Pancreas (tissue), 10 donors: Measurements from ENCODE around the gene SMIM7. TPM values are rescaled to one million over a fixed set of nuclear protein-coding genes. Genes with fewer than 3 reads are reported as not detected.
"Not testable (repeated sequence)": the region's sequence is repeated elsewhere in the genome, so short reads cannot be mapped to it uniquely, and the experiment has no call there.

Experiments
- ATAC-seq, 4 donors: fragments of 200-7000 bp; cut with Tn5 transposase; one replicate each; pipeline versions ENCODE4 v1.8.0 to v1.9.1; 2020; ENCODE audit warnings: mild to moderate bottlenecking in 4 of 4, moderate library complexity in 4 of 4
- DNase-seq, 6 donors: peaks; one replicate each; pipeline ENCODE4 v3.0.0-alpha.2; 2020
- FAIRE-seq: peaks from 2 replicates; lab custom pipeline; 2012; peaks lifted over from hg19 to GRCh38; lab: Jason Lieb, UNC
- H3K27ac ChIP-seq, 4 donors: fragments of 200-600 bp; sonication (generic); 1 replicate in 3 of 4; 2 replicates in 1 of 4; pipeline versions ENCODE4 v1.5.0 to v1.8.0; 2020
- H3K27me3 ChIP-seq, 4 donors: fragments of 200-600 bp; one replicate each; pipeline ENCODE4 v1.8.0; 2021
- H3K36me3 ChIP-seq, 3 donors: fragments of 200-600 bp; sonication (generic) in 1 of 3; one replicate each; pipeline versions ENCODE4 v1.5.0 to v1.8.0; 2020 to 2021
- H3K4me1 ChIP-seq, 3 donors: fragments of 200-600 bp; one replicate each; pipeline ENCODE4 v1.8.0; 2021
- H3K4me3 ChIP-seq, 4 donors: fragments of 200-600 bp; sonication (generic) in 2 of 4; one replicate each; pipeline versions ENCODE4 v1.5.0 to v1.8.0; 2020 to 2021
- H3K9me3 ChIP-seq, 4 donors: fragments of 200-600 bp; one replicate each; pipeline ENCODE4 v1.8.0; 2021
- CTCF ChIP-seq, 4 donors: fragments of 200-600 bp; sonication (generic) in 3 of 4; IDR thresholded peaks; one replicate each; pipeline versions ENCODE4 v1.5.0 to v1.8.0; 2021; ENCODE audit warnings: antibody characterized with exemption in 4 of 4
- WGBS, 2 donors: extraction: QIAGEN DNeasy Blood & Tissue Kit; methylation state at CpG; one replicate each; pipeline ENCODE4 v1.1.7; 2013; 5-methylcytosine and 5-hydroxymethylcytosine counted together
- intact Hi-C, 3 donors: fragments of 100-400 bp; cut with DNase I; formaldehyde crosslinking; loops; one replicate each; pipeline versions ENCODE4 v1.11.1 to v1.14.2; 2022
- polyA plus RNA-seq, 2 donors: library from polyadenylated mRNA; stranded (reverse); fragments of 200-250 nt; gene quantifications; one replicate each; pipeline ENCODE4 v1.2.3, GENCODE V29; 2013
- total RNA-seq, 6 donors: library from RNA; stranded (reverse); fragmentation: NEBNext Ultra II Directional in 4 of 6; extraction: Animal tissue kit (Norgen Biotek cat#: 25700) in 4 of 6; gene quantifications; one replicate each; pipeline versions ENCODE4 v1.2.1 to v1.2.4, GENCODE V29; 2021 to 2023
- donor health status: healthy with polysubstance abuse.
- donor health status: DM: no; HTN: no; CAD: no; lungs with moderate emphysema.
- donor health status: DM: no; HTN: no; CAD: no.
- donor health status: control.
- donor health status: control.
- donor health status: Bipolar disorder and iron deficiency.
- donor health status: DM: yes; HTN: yes; CAD: no.
- donor health status: DM: no; HTN: no; CAD: no.
- donor health status: DM: no; HTN: no; CAD: no.
- donor health status: DM: yes; HTN: yes; CAD: no.

SMIM7 gene
- total and polyA plus RNA-seq, 8 donors = 34.1 to 77.8 (median 44.6) TPM

- no peak for TF ChIP-seq CTCF (IDR thresholded peaks at IDR 0.05)
- Histone ChIP-seq H3K27me3 (no peaks in the 10 kb centered on the region), H3K4me1 (no peaks in the 10 kb centered on the region), H3K36me3 (no peaks in the 10 kb centered on the region), H3K4me3 (no peak overlapping the region), H3K27ac (no peak overlapping the region), H3K9me3 (no peaks in the 10 kb centered on the region)
- no peak for DNase-seq
- 82 to 88% methylated on average over 15 of the region's 15 CpGs for WGBS, 2 donors
- FAIRE-seq = no peak
- no peak for ATAC-seq
- intact Hi-C loops = no loop called here
These were observed 16.3 kb upstream of the SMIM7 start for GRCh38 chr19:16676101-16676798.

- intact Hi-C loops, H3K36me3 ChIP-seq, DNase-seq, ATAC-seq, H3K4me3 ChIP-seq, H3K27me3 ChIP-seq, FAIRE-seq, H3K27ac ChIP-seq, H3K4me1 ChIP-seq, H3K9me3 ChIP-seq: not testable (repeated sequence)
- WGBS, 2 donors = 90 to 92% methylated on average over 4 of the region's 4 CpGs
These were observed 13.9 kb upstream of the SMIM7 start for GRCh38 chr19:16673839-16674238.

- no peak for DNase-seq
- 74 to 84% methylated on average over 3 of the region's 3 CpGs for WGBS, 2 donors
- no peak for ATAC-seq
- TF ChIP-seq CTCF (IDR thresholded peaks at IDR 0.05) = no peak
- Histone ChIP-seq H3K27ac (no peak overlapping the region), H3K4me3 (no peak overlapping the region), H3K27me3 (no peaks in the 10 kb centered on the region), H3K4me1 (no peaks in the 10 kb centered on the region), H3K9me3 (no peaks in the 10 kb centered on the region), H3K36me3 (no peaks in the 10 kb centered on the region)
- FAIRE-seq = no peak
- intact Hi-C loops = no loop called here
These were observed 13.3 kb upstream of the SMIM7 start for GRCh38 chr19:16673231-16673630.

- no peak for ATAC-seq
- Histone ChIP-seq H3K4me1 (no peaks in the 10 kb centered on the region), H3K27ac (no peak overlapping the region), H3K4me3 (no peak overlapping the region), H3K36me3 (no peaks in the 10 kb centered on the region), H3K27me3 (no peaks in the 10 kb centered on the region), H3K9me3 (no peaks in the 10 kb centered on the region)
- intact Hi-C loops = no loop called here
- DNase-seq = no peak
- WGBS, 2 donors = 88 to 92% methylated on average over 12 of the region's 12 CpGs
- no peak for TF ChIP-seq CTCF (IDR thresholded peaks at IDR 0.05)
- FAIRE-seq = no peak
These were observed 11.8 kb upstream of the SMIM7 start for GRCh38 chr19:16671652-16672274.

- no peaks in the 10 kb centered on the region for H3K27me3 ChIP-seq
- DNase-seq = no peak
- H3K4me3 ChIP-seq = no peak overlapping the region
- 88 to 95% methylated on average over 13 of the region's 13 CpGs for WGBS, 2 donors
- no peaks in the 10 kb centered on the region for H3K9me3 ChIP-seq
- FAIRE-seq = no peak
- no peak overlapping the region for H3K27ac ChIP-seq
- H3K4me1 ChIP-seq = no peaks in the 10 kb centered on the region
- ATAC-seq = no peak
- H3K36me3 ChIP-seq = no peaks in the 10 kb centered on the region
- TF ChIP-seq CTCF (IDR thresholded peaks at IDR 0.05) = no peak
- intact Hi-C loops = no loop called here
These were observed 10.3 kb upstream of the SMIM7 start for GRCh38 chr19:16670291-16670690.

GRCh38 chr19:16668702-16669101, 8.8 kb upstream of the SMIM7 start:
- DNase-seq, intact Hi-C loops, H3K4me3 ChIP-seq, FAIRE-seq, H3K9me3 ChIP-seq, H3K36me3 ChIP-seq, H3K27me3 ChIP-seq, H3K4me1 ChIP-seq, H3K27ac ChIP-seq, ATAC-seq: not testable (repeated sequence)
- WGBS, 2 donors = 93 to 99% methylated on average over 4 of the region's 4 CpGs
